MG63 (cell line): Measurements from ENCODE around the gene POLDIP2. TPM values are rescaled to one million over a fixed set of nuclear protein-coding genes. Genes with fewer than 3 reads are reported as not detected.

Experiments used
- DNase-seq: peaks from one replicate; pipeline ENCODE4 v3.0.0-alpha.2; 2020
- H3K27me3 ChIP-seq: fragments of 250-450 bp; sonication (Bioruptor Pico); 2 replicates; pipeline ENCODE4 v1.5.1; 2020; ENCODE audit warnings: mild to moderate bottlenecking, moderate library complexity
- H3K36me3 ChIP-seq: fragments of 250-450 bp; sonication (Bioruptor Pico); 2 replicates; pipeline ENCODE4 v1.5.1; 2020; ENCODE audit warnings: mild to moderate bottlenecking, moderate library complexity
- H3K4me3 ChIP-seq: fragments of 250-450 bp; sonication (Bioruptor Pico); 2 replicates; pipeline ENCODE4 v1.5.1; 2020; ENCODE audit warnings: mild to moderate bottlenecking, moderate library complexity
- H3K9me3 ChIP-seq: fragments of 250-450 bp; sonication (Bioruptor Pico); 2 replicates; pipeline ENCODE4 v1.5.1; 2020; ENCODE audit warnings: mild to moderate bottlenecking, moderate library complexity
- total RNA-seq: library from RNA; depleted of rRNA; stranded (reverse); fragments of >200 nt; shearing (Covaris generic); gene quantifications from 2 replicates; pipeline ENCODE4 v1.2.3, GENCODE V29; 2014; ENCODE audit warnings: low replicate concordance; rRNA removed

Gene POLDIP2
- total RNA-seq, 1 experiment from 2014 or later = 244 TPM

DNA sequence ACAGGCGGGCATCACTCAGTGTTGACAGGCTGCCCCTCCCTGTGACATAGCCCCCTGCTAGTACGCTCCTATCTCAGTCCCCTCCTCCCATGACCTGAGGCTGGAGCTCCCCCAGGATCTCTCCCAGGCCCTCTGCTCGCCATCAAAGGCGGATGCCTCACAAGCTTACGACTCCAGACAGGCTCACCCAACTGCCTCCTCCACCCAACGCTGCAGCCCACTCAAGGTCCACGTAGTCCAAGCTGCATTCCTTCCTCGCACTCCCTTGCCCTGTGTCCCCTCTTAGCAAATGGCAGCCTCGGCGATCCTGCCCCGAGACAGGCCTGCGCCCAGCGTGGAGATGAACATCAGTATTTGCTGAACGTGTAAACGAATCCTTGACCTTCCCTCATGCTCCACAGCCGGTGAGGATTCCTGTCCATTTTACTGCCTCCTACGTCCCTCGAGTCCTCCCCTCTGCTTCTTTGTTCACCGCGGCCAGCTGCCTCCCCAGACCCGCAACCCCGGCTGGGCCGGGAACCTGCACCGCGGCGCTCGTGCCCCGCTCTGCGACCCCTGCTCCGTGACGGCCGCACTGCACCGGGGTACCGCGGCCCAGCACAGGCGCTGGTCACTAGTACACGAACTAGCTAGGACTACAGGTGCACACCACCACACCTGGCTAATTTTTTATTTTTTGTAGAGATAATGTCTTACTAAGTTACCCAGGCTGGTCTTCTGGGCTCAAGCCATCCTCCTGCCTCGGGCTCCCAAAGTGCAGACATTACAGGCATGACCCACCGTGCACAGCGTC is 39.2 kb downstream of the POLDIP2 start:
- no peaks in the 10 kb centered on the region for H3K27me3 ChIP-seq
- peaks cover 24% of the 10 kb centered on the region for H3K36me3 ChIP-seq
- H3K9me3 ChIP-seq = no peaks in the 10 kb centered on the region
- DNase-seq = peak; percentile 19
- H3K4me3 ChIP-seq = peak overlapping the region; percentile 77

DNA sequence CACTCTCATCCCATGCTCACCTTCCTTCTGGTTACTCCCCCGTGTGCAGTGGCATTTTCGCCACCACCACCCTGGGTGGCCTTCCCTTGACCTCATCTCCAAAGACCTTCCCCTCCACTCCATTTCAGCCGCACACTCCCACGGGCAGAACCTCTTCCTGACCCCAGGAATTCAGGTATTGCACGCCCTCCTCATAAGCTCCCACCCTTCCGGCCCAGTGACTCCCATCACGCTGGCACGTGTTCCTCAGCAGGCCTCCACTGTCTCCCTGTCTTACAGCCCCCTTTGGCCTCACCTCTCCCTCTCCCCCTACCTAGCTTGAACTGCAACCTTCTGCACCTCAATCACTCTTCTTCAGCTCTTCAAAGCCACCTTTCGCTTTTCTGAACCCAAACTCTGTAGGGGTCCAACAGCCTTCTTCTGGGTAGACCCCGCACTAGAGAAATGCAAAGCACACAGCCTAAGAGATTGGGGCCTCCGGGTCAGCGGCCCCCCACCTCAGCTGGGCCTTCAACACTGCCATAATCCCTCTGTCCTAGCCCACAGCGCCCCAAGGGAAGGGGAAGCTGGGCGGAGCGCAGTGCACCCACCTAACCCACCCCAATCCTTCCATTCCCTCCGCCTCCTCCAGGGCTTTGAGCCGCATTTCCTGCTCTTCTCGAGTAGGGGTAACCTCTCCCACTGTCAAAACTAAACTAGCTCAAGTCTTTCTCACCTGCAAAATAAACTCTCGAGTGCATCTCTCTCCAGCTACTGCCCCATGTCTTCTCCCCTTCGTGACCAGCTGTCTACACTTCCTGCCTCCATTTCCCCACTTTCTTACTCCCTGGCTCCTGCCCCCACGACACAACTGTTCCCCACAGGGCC is 40.0 kb downstream of the POLDIP2 start:
- Histone ChIP-seq H3K27me3 (no peaks in the 10 kb centered on the region), H3K4me3 (peak overlapping the region; percentile 77), H3K9me3 (no peaks in the 10 kb centered on the region), H3K36me3 (peaks cover 16% of the 10 kb centered on the region)
- DNase-seq = no peak

DNA sequence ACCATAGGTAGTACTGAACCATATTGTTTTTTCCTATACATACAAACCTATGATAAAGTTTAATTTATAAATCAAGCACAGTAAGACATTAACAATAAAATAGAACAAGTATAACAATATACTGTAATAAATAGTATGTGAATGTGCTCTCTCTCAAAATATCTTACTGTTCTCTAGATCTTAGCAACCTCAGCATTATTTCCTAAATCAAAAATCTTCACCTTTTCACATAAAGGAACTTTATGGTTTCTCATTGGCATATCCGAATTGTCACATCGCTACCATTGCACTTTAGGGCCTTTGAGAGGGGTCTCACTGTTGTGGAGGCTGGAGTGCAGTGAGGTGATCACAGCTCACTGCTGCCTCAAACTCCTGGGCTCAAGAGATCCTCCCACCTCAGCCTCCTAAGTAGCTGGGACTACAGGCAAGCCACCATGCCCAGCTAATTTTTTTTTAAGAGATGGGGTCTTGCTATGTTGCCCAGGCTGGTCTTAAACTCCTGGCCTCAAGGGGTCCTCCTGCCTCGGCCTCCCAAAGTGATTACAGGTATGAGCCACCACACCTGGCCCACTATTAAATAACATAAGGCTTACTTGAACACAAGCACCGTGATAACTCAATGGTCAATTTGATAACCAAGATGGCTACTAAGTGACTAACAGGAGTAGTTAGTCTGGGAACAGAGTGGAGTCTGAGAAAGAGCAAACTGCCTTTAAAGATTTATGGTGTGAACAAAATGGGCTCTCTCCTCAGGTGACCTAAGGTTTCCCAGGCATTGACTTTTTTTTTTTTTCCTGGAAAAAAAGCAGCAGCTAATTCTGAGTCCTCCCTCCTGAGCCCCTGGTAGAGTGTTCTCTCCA is 41.3 kb downstream of the POLDIP2 start:
- Histone ChIP-seq H3K27me3 (no peaks in the 10 kb centered on the region), H3K9me3 (no peaks in the 10 kb centered on the region), H3K36me3 (peaks cover 7% of the 10 kb centered on the region), H3K4me3 (no peak overlapping the region)
- DNase-seq = no peak

DNA sequence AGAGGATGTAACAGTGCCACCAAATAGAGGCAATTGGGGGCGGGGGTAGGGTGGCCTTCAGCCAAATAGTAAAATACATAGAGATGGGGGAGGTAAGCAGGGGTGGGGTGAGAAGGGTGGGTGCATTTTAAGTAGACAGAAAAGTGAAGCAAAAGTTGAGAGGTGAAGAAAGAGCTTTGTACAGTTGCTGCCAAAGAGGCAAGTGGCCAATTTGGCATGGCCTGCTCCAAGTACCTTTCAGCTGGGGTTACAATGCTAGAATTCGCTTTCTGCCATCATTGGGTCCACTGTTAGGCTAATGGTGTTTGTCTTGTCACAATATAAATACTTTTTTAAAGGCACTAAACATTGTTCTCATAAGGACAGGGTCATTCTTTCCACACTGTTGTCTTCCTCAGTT is 43.5 kb downstream of the POLDIP2 start:
- DNase-seq = no peak
- Histone ChIP-seq H3K4me3 (no peak overlapping the region), H3K36me3 (no peaks in the 10 kb centered on the region), H3K27me3 (no peaks in the 10 kb centered on the region), H3K9me3 (no peaks in the 10 kb centered on the region)

DNA sequence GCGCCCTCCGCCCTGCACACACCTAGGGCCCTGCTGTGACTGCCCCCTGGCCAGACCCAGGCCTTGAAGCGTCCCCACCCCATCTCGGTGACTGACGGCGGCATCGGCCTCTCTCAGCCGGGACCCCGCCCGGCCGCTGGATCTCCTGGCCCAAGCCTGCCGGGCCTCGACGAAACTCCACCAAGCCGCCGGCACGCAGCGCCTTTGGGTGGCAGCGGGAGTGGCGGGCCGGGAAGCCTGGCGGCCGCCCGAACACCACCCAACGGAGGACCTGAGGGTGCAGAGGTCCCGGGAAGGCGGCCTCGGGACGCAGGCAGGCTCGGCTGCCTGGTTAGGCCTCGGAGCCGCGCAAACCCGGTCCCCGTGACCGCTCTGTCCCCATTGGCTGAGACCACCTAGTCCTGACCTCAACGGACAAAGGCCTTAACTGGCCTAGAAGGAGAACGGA is 50.3 kb downstream of the POLDIP2 start:
- no peak for DNase-seq
- H3K4me3 ChIP-seq = no peak overlapping the region

DNA sequence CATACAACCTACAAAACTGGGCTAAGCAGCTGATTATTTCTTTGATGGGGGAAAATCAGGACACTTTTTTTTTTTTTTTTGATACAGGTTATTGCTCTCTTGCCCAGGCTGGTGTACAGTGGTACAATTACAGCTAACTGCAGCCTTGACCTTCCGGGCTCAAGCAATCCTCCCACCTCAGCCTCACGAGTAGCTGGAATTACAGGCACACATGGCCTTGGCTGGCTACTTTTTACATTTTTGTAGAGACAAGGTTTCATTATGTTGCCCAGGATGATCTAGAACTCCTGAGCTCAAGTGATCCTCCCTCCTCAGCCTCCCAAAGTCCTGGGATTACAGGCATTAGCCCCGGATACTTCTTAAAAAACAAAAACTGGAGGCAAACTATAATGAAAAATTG is 58.9 kb downstream of the POLDIP2 start:
- no peaks in the 10 kb centered on the region for H3K27me3 ChIP-seq
- no peak overlapping the region for H3K4me3 ChIP-seq
- no peaks in the 10 kb centered on the region for H3K9me3 ChIP-seq
- no peak for DNase-seq
- H3K36me3 ChIP-seq = no peaks in the 10 kb centered on the region

More for the DNA sequence above, 50.3 kb downstream of the POLDIP2 start:
- H3K36me3 ChIP-seq = no peaks in the 10 kb centered on the region
- H3K27me3 ChIP-seq = no peaks in the 10 kb centered on the region
- H3K9me3 ChIP-seq = no peaks in the 10 kb centered on the region

Other genes with a start within 250 kb of the POLDIP2 start
- gene TMEM97, start 38.3 kb downstream of the POLDIP2 start, total RNA-seq = 73.3 and 118 TPM in 2 replicates
- gene IFT20, start 22.1 kb downstream of the POLDIP2 start, total RNA-seq = 41.9 and 64.9 TPM in 2 replicates
- 29.2 and 31.9 TPM in 2 replicates for gene TNFAIP1, start 21.8 kb downstream of the POLDIP2 start, total RNA-seq
- gene SEBOX, start 7.7 kb upstream of the POLDIP2 start, total RNA-seq = not detected in 2 replicates
- gene VTN, start 12.8 kb upstream of the POLDIP2 start, total RNA-seq = 3.3 TPM in 1 of 2 replicates, not detected in the other
- 17.2 and 33.1 TPM in 2 replicates for gene SARM1, start 14.2 kb upstream of the POLDIP2 start, total RNA-seq
- gene SLC46A1, start 48.7 kb upstream of the POLDIP2 start, total RNA-seq = 2.7 and 13.6 TPM in 2 replicates
- not detected in 2 replicates for gene SLC13A2, start 116.1 kb upstream of the POLDIP2 start, total RNA-seq
- not detected in 2 replicates for gene FOXN1, start 148.8 kb upstream of the POLDIP2 start, total RNA-seq
- gene UNC119, start 195.1 kb upstream of the POLDIP2 start, total RNA-seq = 20.8 and 36.4 TPM in 2 replicates
- gene PIGS, start 214.0 kb upstream of the POLDIP2 start, total RNA-seq = 29.5 and 65.1 TPM in 2 replicates
- gene ALDOC, start 219.4 kb upstream of the POLDIP2 start, total RNA-seq = 1.1 TPM in 1 of 2 replicates, not detected in the other
- 45.1 and 82.9 TPM in 2 replicates for gene SPAG5, start 241.5 kb upstream of the POLDIP2 start, total RNA-seq